Stimulated activated CD8-positive, alpha-beta memory T cell treated with anti-CD3 and anti-CD28 coated beads, Interleukin-7, amount 100 ng/mL, for 4 hours (primary cell): Measurements from ENCODE around the gene CNOT9.

Source experiments
- DNase-seq, 2 donors: peaks; one replicate each; pipeline ENCODE4 v3.0.0-alpha.2; 2020; ENCODE audit warnings: low read depth in 2 of 2

CNOT9 gene

GRCh38 chr2:218644721-218645120 is 76.1 kb downstream of the CNOT9 start:
- DNase-seq: no peak

- DNase-seq: no peak
Measured at GRCh38 chr2:218645126-218645525, 76.5 kb downstream of the CNOT9 start.
